Measurements from ENCODE around the gene HLTF.

- TF ChIP-seq GLIS1 (tag by site-specific recombination; IDR thresholded peaks at IDR 0.05) (no peak), CTCF (tag by site-specific recombination; IDR thresholded peaks at IDR 0.05) (no peak), ZNF24 (tag by site-specific recombination; IDR thresholded peaks at IDR 0.05) (no peak), SP2 (tag by site-specific recombination; IDR thresholded peaks at IDR 0.05) (no peak), ZNF138 (tag by site-specific recombination; IDR thresholded peaks at IDR 0.05; ENCODE audit: borderline replicate concordance) (no peak)
Measured at GRCh38 chr3:149037684-149038083, 48.6 kb downstream of the HLTF start.
